Ovary (tissue), 3 donors: Measurements from ENCODE around the gene YWHAH.

Experiments
- POLR2A ChIP-seq: fragments of 450-650 bp; IDR thresholded peaks from one replicate; pipeline ENCODE4 v1.6.1; 2017; ENCODE audit warnings: antibody characterized with exemption, mild to moderate bottlenecking, moderate library complexity
- TF ChIP-seq, protein P1 (sequence below), 3 donors: fragments of 450-650 bp in 2 of 3; fragments of 200-600 bp in 1 of 3; IDR thresholded peaks; one replicate each; pipeline versions ENCODE4 v1.5.1 to v1.8.0; 2016 to 2022; ENCODE audit warnings: antibody characterized with exemption in 3 of 3, mild to moderate bottlenecking in 1 of 3
- donor health status: DM: no; HTN: no; CAD: no.

DNA sequence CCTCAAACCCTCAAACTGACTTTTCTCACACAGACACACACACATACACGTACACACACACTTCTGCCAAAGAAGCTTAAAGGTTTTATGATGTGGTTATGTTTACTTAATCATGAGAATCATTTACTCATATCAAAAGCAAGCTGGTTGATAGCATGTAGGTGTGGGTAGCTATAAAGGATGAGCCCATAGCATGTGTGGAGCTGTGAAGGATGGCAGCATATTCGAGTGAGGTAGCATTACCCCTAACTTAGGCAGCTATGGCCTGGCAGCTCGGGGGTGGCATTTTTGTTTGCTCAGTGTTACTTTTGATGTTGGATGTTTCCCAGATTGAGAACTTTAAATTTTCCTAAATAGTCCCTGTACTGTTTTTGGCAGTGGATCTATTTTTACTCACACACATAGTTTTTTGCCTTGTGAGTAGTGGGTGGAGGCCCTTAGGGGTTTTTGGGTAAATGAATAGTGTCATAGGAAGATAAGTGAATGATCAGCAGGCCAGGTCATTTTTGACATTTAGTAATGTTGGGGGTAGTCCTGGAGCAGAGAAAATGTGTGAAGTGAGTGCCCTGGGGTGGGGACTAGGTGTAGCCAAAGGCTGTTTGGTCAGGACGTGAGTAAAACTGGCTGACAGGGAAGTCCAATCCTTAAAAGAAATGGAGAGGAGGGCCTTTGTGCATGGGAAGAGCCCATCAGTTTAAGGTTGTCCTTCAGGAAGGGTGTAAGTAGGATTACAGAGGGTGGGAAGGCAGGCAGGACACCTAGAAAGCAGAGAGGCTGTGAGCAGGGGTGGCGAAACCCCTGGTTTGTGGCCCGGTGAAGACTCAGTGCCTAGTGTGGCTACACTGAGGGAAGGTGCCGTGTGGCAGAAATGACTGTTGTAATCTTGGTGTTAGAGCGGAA lies 7.1 kb downstream of the YWHAH start:
- TF ChIP-seq, protein P1, sequence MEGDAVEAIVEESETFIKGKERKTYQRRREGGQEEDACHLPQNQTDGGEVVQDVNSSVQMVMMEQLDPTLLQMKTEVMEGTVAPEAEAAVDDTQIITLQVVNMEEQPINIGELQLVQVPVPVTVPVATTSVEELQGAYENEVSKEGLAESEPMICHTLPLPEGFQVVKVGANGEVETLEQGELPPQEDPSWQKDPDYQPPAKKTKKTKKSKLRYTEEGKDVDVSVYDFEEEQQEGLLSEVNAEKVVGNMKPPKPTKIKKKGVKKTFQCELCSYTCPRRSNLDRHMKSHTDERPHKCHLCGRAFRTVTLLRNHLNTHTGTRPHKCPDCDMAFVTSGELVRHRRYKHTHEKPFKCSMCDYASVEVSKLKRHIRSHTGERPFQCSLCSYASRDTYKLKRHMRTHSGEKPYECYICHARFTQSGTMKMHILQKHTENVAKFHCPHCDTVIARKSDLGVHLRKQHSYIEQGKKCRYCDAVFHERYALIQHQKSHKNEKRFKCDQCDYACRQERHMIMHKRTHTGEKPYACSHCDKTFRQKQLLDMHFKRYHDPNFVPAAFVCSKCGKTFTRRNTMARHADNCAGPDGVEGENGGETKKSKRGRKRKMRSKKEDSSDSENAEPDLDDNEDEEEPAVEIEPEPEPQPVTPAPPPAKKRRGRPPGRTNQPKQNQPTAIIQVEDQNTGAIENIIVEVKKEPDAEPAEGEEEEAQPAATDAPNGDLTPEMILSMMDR (IDR thresholded peaks at IDR 0.05): no peak
- no peak for TF ChIP-seq POLR2A
